HG03135 (cell line): ENCODE data around the gene UVSSA.
"Not testable (repeated sequence)": the region's sequence is repeated elsewhere in the genome, so short reads cannot be mapped to it uniquely, and the experiment has no call there.

ENCODE experiments used
- ATAC-seq: cut with Tn5 transposase; IDR thresholded peaks from one replicate; pipeline ENCODE4 v1.9.1; 2021; ENCODE audit warnings: mild to moderate bottlenecking, moderate library complexity; ENCODE audit not compliant: unreplicated experiment

UVSSA gene

GRCh38 chr4:1360423-1361283, 13.6 kb downstream of the UVSSA start:
- ATAC-seq = no peak

GRCh38 chr4:1361431-1361830, 14.4 kb downstream of the UVSSA start:
- no peak for ATAC-seq

- ATAC-seq = no peak
Measured at GRCh38 chr4:1362046-1362445, 15.0 kb downstream of the UVSSA start.

- ATAC-seq = no peak
Measured at GRCh38 chr4:1362521-1362920, 15.5 kb downstream of the UVSSA start.

- no peak for ATAC-seq
Measured at GRCh38 chr4:1363513-1363912, 16.5 kb downstream of the UVSSA start.

GRCh38 chr4:1364217-1364616, 17.2 kb downstream of the UVSSA start:
- no peak for ATAC-seq

GRCh38 chr4:1364748-1365147, 17.7 kb downstream of the UVSSA start:
- ATAC-seq = no peak

- no peak for ATAC-seq
Measured at GRCh38 chr4:1365271-1366178, 18.5 kb downstream of the UVSSA start.

GRCh38 chr4:1366371-1367229, 19.6 kb downstream of the UVSSA start:
- ATAC-seq = no peak

- no peak for ATAC-seq
Measured at GRCh38 chr4:1367230-1367935, 20.4 kb downstream of the UVSSA start.

- ATAC-seq = no peak
Measured at GRCh38 chr4:1367936-1368289, 20.9 kb downstream of the UVSSA start.

GRCh38 chr4:1368421-1369090, 21.5 kb downstream of the UVSSA start:
- no peak for ATAC-seq

GRCh38 chr4:1369091-1369450, 22.1 kb downstream of the UVSSA start:
- ATAC-seq = no peak

GRCh38 chr4:1369479-1370079, 22.6 kb downstream of the UVSSA start:
- no peak for ATAC-seq

- ATAC-seq = no peak
Measured at GRCh38 chr4:1370321-1371124, 23.5 kb downstream of the UVSSA start.

GRCh38 chr4:1371176-1372165, 24.5 kb downstream of the UVSSA start:
- no peak for ATAC-seq

GRCh38 chr4:1372576-1372975, 25.6 kb downstream of the UVSSA start:
- not testable (repeated sequence) for ATAC-seq
